Right renal cortex interstitium (tissue), 3 donors: Measurements from ENCODE around the gene WFIKKN1. TPM values are rescaled to one million over a fixed set of nuclear protein-coding genes. Genes with fewer than 3 reads are reported as not detected.

Source experiments
- DNase-seq, 3 donors: peaks; one replicate each; pipeline ENCODE4 v3.0.0-alpha.2; 2013; ENCODE audit warnings: low read depth in 3 of 3, low spot score in 2 of 3
- polyA plus RNA-seq, 3 donors: library from polyadenylated mRNA; unstranded; fragments of 120-200 nt; gene quantifications; one replicate each; pipeline ENCODE4 v1.2.1, GENCODE V29; 2013; ENCODE audit not compliant: insufficient read length in 3 of 3

The WFIKKN1 gene, protein sequence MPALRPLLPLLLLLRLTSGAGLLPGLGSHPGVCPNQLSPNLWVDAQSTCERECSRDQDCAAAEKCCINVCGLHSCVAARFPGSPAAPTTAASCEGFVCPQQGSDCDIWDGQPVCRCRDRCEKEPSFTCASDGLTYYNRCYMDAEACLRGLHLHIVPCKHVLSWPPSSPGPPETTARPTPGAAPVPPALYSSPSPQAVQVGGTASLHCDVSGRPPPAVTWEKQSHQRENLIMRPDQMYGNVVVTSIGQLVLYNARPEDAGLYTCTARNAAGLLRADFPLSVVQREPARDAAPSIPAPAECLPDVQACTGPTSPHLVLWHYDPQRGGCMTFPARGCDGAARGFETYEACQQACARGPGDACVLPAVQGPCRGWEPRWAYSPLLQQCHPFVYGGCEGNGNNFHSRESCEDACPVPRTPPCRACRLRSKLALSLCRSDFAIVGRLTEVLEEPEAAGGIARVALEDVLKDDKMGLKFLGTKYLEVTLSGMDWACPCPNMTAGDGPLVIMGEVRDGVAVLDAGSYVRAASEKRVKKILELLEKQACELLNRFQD
- polyA plus RNA-seq = 1 to 10 TPM in 1 of 3 donors, under 1 TPM in 2; 0.82 to 1.2 (median 0.94) TPM

- no peak for DNase-seq
Measured at GRCh38 chr16:630815-631405, at the start of gene WFIKKN1. WFIKKN1 (plus strand) TSS chr16:630985; CDS start chr16:631254, 269 bp downstream.

- no peak for DNase-seq
Measured at GRCh38 chr16:582218-582613, 48.6 kb upstream of the WFIKKN1 start.

DNA sequence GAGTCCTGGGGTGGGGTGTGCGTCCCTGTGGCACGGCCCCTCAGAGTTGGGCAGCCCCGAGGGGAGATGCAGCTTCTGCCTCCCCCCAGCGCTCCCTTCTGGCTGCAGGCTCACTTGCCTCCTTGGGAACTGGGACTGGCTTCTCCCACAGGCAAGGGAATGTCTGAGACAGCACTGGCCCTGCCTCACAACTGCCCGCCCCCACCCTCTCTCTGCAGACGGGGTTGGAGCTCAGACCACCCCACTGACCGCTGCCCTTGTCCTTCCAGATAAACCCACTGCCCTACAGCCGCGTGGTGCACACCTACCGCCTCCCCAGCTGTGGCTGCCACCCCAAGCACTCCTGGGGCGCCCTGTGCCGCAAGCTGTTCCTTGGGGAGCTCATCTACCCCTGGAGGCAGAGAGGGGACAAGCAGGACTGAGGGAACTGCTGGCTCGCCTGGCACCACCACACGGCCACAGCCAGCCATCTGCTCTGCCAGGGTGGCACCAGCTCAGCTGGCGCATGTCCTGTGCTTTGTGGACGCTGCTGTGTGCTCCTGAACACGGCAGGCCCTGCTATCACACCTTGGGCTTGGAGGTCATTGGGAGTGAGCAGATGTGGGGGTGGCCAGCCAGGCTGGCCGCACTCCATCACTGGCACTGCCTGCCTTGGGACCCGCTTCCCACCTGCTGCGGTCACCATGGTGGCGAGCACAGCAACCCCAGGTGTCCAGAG lies 48.0 kb upstream of the WFIKKN1 start:
- no peak for DNase-seq

DNA sequence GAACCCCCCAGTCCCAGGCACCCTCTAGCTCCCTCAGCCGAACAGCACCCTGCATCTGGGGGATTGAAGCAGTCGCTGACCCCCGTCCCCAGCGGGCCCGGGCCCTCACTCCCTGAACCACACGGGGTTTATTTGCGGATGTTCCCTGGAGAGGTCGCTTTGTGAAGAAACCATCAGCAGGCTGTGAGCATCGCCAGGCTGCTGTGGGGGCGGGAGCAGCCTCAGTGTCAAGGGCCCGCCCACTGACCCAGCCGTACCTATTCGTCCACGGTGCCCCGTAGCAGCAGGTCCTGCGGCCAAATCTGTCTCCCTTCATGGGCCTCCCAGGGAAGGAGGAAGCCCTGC lies 47.3 kb upstream of the WFIKKN1 start:
- no peak for DNase-seq

- DNase-seq = no peak
Measured at GRCh38 chr16:583815-584591, 46.8 kb upstream of the WFIKKN1 start.

- no peak for DNase-seq
Measured at GRCh38 chr16:585351-585750, 45.4 kb upstream of the WFIKKN1 start.

- DNase-seq = no peak
Measured at GRCh38 chr16:586047-586644, 44.6 kb upstream of the WFIKKN1 start.

- no peak for DNase-seq
Measured at GRCh38 chr16:586645-587590, 43.9 kb upstream of the WFIKKN1 start.

GRCh38 chr16:588639-588888 lies 42.2 kb upstream of the WFIKKN1 start:
- no peak for DNase-seq

- DNase-seq = peak; percentile 90 to 94 (median 91)
Measured at GRCh38 chr16:588889-589657, 41.7 kb upstream of the WFIKKN1 start.

DNA sequence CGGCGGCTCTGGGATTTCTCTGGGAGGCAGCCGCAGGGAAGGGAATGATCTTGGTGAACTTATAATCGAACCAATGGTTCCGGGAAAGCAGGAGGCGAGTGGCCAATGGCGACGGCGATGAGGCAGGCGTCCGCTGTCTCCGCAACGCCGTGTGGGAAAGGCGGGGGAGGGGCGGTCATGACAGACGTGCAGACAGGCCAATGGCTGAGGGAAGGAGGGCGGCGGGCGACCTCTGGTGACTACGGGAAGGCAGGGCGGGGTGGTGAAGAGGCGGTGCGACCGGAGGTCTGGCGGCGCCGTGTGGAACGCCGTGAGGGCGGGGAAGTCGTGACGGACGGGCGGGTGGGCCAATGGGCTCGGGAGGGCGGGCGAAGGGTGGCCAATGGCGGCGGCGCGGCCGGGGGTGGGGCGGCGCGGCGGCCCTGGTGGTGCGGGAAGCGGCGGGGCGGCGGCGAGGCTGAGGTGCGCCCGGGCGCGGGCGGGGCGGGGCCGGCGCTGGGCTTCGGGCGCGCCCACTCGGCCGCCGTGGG lies 41.1 kb upstream of the WFIKKN1 start, which contains the start of gene RAB40C:
Gene RAB40C, plus strand, starts transcription at position 409 of the 530 bp plus-strand sequence. CDS start 226 bp downstream, outside the sequence.
- peak; percentile 92 to 95 (median 94) for DNase-seq

DNA sequence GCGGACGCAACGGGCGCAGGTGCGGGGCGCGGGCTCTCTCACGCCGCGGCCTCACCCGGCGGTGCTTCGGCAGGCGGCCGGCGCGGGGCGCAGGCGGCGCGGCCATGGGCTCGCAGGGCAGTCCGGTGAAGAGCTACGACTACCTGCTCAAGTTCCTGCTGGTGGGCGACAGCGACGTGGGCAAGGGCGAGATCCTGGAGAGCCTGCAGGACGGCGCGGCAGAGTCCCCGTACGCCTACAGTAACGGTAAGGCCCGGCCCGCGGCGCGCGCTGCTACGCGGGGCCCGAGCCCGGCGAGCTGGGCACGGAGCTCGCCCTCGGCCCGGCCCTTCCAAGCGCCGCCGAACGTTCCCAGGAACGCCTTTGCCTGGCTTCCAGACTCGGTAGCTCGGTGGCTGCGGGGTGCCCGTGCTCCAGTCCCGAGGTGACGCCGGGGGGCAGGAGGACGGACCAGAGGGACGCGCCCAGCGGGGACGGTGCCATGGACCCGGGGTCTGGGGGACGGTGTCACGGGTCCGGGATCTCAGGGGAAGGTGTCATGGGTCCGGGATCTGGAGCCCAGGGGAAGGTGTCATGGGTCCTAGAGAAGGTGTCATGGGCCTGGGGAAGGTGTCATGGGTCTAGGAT lies 40.5 kb upstream of the WFIKKN1 start:
- no peak for DNase-seq

GRCh38 chr16:590815-591200 lies 40.0 kb upstream of the WFIKKN1 start:
- no peak for DNase-seq

DNA sequence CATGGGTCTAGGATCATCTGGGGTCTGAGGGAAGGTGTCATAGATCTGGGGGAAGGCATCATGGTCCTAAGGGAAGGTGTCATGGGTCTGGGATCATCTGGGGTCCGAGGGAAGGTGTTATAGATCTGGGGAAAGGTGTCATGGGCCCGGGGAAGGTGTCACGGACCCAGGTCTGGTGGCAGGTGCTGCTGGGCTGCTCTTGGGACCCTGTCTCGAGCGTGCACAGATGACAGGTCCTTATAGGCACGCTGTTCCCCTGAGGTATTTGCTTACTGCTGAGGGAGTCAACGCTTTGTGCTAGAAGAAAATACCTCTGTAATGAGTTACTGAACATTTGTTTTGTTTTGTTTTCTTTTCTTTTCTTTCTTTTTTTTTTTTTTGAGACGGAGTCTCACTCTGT lies 39.6 kb upstream of the WFIKKN1 start:
- no peak for DNase-seq

GRCh38 chr16:591892-592517 lies 38.8 kb upstream of the WFIKKN1 start:
- DNase-seq = no peak

DNA sequence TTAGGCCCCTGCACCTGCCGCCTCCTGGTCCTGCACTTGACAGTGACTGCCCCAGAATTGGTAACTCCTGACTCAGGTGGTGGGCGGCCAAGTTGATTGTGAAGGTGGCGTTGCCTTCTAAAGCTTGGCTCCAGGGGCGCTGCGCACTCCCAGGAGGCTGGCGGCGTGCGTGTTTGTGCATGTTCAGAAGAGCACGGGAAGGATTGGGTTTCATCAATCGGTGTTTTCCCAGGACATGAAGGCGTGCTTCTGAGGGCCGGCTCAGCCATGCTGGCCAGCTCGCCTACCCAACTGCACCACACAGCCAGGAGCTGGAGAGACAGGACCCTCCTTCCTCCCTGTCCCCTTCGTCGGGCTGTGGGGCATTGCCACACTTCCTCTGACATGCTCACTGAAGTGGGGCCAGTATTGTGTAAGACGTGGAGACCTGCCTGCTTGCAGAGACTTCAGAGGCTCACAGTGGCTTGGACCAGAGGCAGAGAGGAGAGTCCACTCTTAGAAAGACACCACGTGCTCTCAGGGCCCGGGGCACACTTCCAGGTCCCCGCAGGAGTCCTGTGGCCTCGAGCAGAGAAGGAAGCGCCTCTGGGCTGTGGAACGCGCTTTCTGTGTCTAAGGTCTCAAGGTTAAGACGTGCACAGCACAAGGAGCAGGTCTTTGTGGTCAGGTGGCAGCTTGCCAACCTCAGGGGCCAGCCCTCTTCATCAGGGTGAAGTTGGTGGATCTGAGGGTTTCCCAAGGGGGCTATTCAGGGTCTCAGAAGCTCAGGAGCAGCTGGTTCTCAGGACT lies 38.1 kb upstream of the WFIKKN1 start:
- DNase-seq = no peak

GRCh38 chr16:593406-593805 lies 37.4 kb upstream of the WFIKKN1 start:
- DNase-seq = no peak
